ENCODE results near the gene DYNC1LI1.

GRCh38 chr3:32592011-32592410 lies 21.4 kb upstream of the DYNC1LI1 start:
- TF ChIP-seq POLR2A (IDR thresholded peaks at IDR 0.05) (no peak), CTCF (IDR thresholded peaks at IDR 0.05) (no peak)
